IPS-18c (cell line): Measurements from ENCODE around the gene FGF14.
"Not testable (repeated sequence)": the region's sequence is repeated elsewhere in the genome, so short reads cannot be mapped to it uniquely, and the experiment has no call there.

ENCODE experiments used
- H3K4me3 ChIP-seq: 2 replicates; pipeline ENCODE4 v1.7.0; 2013; ENCODE audit warnings: low read depth, mild to moderate bottlenecking, low read length, moderate library complexity; ENCODE audit not compliant: insufficient read depth
- H3K9me3 ChIP-seq: one replicate; pipeline ENCODE4 v1.6.1; 2013; ENCODE audit warnings: mild to moderate bottlenecking, low read length, moderate library complexity; ENCODE audit not compliant: control insufficient read depth, insufficient read depth

Gene FGF14

GRCh38 chr13:101875717-101876393 lies 526.0 kb downstream of the FGF14 start:
- Histone ChIP-seq H3K9me3 (no peaks in the 10 kb centered on the region), H3K4me3 (no peak overlapping the region)

GRCh38 chr13:101875091-101875490 lies 526.8 kb downstream of the FGF14 start:
- H3K4me3 ChIP-seq: no peak overlapping the region
- H3K9me3 ChIP-seq: no peaks in the 10 kb centered on the region

- H3K4me3 ChIP-seq: no peak overlapping the region
- no peaks in the 10 kb centered on the region for H3K9me3 ChIP-seq
Measured at GRCh38 chr13:101869553-101869952, 532.3 kb downstream of the FGF14 start.

- H3K9me3 ChIP-seq: no peaks in the 10 kb centered on the region
- H3K4me3 ChIP-seq: no peak overlapping the region
Measured at GRCh38 chr13:101868585-101869469, 533.0 kb downstream of the FGF14 start.

- no peak overlapping the region for H3K4me3 ChIP-seq
Measured at GRCh38 chr13:101866889-101867581, 534.8 kb downstream of the FGF14 start.

GRCh38 chr13:101858860-101859259 lies 543.0 kb downstream of the FGF14 start:
- Histone ChIP-seq H3K4me3 (no peak overlapping the region), H3K9me3 (no peaks in the 10 kb centered on the region)

More at GRCh38 chr13:101866889-101867581, 534.8 kb downstream of the FGF14 start:
- no peaks in the 10 kb centered on the region for H3K9me3 ChIP-seq

GRCh38 chr13:101846701-101847100 lies 555.1 kb downstream of the FGF14 start:
- H3K9me3 ChIP-seq: no peaks in the 10 kb centered on the region
- H3K4me3 ChIP-seq: no peak overlapping the region

GRCh38 chr13:101846249-101846648 lies 555.6 kb downstream of the FGF14 start:
- Histone ChIP-seq H3K4me3 (no peak overlapping the region), H3K9me3 (no peaks in the 10 kb centered on the region)

GRCh38 chr13:101845245-101846020 lies 556.4 kb downstream of the FGF14 start:
- Histone ChIP-seq H3K9me3 (no peaks in the 10 kb centered on the region), H3K4me3 (no peak overlapping the region)

- Histone ChIP-seq H3K9me3 (no peaks in the 10 kb centered on the region), H3K4me3 (no peak overlapping the region; the same call in 1 of the 2 replicates)
Measured at GRCh38 chr13:101841698-101842097, 560.1 kb downstream of the FGF14 start.

- no peaks in the 10 kb centered on the region for H3K9me3 ChIP-seq
- no peak overlapping the region for H3K4me3 ChIP-seq
Measured at GRCh38 chr13:101838323-101838722, 563.5 kb downstream of the FGF14 start.

- H3K4me3 ChIP-seq: not testable (repeated sequence)
Measured at GRCh38 chr13:101837778-101838177, 564.1 kb downstream of the FGF14 start.

GRCh38 chr13:101837288-101837687 lies 564.6 kb downstream of the FGF14 start:
- H3K9me3 ChIP-seq: no peaks in the 10 kb centered on the region
- no peak overlapping the region for H3K4me3 ChIP-seq

More at GRCh38 chr13:101837778-101838177, 564.1 kb downstream of the FGF14 start:
- H3K9me3 ChIP-seq: not testable (repeated sequence)

- H3K4me3 ChIP-seq: no peak overlapping the region
- no peaks in the 10 kb centered on the region for H3K9me3 ChIP-seq
Measured at GRCh38 chr13:101835920-101836319, 565.9 kb downstream of the FGF14 start.

GRCh38 chr13:101833671-101834070 lies 568.2 kb downstream of the FGF14 start:
- H3K9me3 ChIP-seq: no peaks in the 10 kb centered on the region
- H3K4me3 ChIP-seq: no peak overlapping the region

- H3K4me3 ChIP-seq: no peak overlapping the region
- no peaks in the 10 kb centered on the region for H3K9me3 ChIP-seq
Measured at GRCh38 chr13:101830035-101830434, 571.8 kb downstream of the FGF14 start.

GRCh38 chr13:101829484-101829883 lies 572.4 kb downstream of the FGF14 start:
- H3K4me3 ChIP-seq: no peak overlapping the region
- H3K9me3 ChIP-seq: no peaks in the 10 kb centered on the region
